GM12873 (cell line): ENCODE results near the gene MAPKAPK3.

Source experiments
- CTCF ChIP-seq: IDR thresholded peaks from 2 replicates; pipeline ENCODE4 v1.5.1; 2012; ENCODE audit warnings: low read depth, mild to moderate bottlenecking, moderate library complexity, low read length, control low read depth; ENCODE audit not compliant: insufficient read depth; ENCODE audit errors: missing control alignments

MAPKAPK3 gene

GRCh38 chr3:50600841-50601591 is 15.9 kb upstream of the MAPKAPK3 start:
- no peak for TF ChIP-seq CTCF

DNA sequence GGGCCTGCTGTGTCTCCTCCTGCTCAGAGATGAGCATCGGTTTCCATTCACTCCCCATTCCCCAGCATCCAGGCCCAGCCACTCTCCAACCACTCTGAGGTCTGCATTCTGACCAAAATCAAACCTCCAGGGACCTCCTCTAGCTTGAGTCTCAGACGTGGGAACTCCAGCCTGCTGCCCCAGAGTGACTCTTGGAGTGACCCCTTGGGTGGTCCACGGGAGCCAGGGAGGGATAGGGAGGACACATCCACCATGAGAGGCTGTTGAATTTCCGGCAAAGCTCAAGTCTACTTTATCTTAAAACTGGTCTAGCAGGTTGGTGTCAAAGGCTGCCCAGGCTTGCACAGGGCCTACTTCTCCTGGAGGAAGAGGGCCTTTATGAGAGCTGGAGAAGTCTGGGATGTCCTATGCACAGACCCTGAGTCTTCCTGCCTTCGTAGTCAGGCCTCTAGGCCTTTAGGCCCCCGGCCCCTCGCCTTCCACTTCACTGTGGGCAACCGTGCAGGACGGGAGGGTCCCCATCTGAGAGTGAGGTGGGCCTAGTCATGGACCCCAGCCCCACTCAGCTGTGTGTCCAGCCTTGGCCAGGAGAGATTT is 14.3 kb upstream of the MAPKAPK3 start:
- no peak for TF ChIP-seq CTCF

DNA sequence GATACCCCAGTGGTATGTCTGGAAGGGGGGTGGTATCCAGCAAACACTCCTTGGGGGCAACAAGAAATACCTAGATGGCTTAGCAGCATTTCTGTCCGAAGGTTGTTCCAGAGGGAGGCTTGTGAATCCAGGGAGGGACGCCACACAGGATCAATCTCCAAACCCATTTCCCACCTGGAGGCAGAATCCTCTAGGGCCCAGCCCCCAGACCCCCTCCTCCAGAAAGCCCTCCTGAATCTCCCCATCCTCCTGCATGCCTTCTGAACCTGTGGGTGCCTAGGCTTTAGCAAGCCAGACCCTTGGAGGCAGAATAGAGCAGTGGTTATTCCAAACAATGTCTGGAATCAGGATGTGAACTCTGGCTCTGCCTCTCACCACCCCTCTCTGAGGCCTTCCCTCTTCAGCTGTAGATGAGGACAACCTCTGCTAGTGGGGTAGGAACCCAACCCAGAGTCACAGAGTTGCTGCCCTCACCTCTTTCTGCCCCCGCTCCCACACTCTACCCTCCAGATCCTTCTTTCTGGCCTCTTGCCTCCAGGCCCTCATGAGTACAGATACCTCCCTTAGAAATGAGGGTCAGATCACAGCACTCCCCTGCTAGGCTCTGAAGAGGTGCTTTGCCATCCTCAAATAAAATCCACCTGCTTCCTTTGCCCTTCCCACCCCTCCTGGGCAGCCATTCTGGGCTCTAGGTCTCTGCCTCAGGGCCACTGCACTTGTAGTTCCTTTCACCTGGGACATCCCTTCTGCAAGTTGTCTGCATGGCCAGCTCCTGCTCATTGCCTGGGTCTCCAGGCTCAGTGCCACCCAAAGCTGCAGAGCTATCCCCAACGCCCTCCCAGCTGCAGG is 13.5 kb upstream of the MAPKAPK3 start:
- TF ChIP-seq CTCF, result no peak

- TF ChIP-seq CTCF, result no peak
Observed at GRCh38 chr3:50604110-50604621, 12.8 kb upstream of the MAPKAPK3 start.

DNA sequence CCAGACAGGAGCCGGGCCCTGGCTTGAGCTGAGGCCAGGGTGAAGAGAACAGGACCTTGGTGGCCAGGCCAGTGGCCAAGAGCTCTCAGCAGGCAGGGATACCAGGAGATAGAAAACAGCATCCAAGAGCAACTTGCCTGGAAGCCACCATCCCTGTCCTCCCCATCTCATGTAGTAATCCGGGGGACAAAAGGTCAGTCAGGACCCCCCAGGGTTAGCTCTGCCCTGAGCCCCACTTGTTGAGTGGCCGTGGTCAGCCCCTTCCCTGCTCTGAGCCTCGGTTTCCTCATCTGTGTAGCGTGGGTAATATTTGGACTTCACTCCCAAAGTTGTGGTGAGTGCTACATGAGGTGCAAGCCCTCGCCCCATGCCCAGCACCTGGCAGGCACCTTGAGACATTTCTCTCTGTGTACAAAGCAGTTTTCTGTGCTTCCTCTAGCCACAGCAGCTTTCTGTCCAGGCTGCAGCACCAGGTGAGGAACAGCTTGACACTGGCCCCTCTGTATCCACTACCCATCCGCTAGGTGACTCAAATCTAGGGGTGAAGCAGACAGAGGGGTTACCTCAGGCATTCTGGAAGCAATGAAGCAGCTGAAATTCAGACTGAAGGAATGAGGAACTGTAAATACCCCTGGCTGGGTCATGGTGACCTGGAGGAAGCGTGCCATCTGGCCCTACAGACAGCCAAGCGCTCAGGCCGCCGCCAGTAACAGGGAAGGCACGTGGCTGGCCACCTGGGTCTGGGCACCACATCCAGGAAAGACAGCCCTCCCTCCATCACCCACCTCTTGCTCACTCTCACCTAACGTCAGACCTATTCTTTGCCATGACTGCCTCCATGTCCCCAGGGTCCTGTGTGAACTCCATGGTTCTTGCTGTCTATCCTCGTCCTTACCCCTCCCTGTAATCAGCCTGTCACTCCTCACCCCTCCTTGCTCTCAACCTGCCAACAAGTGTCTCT is 12.0 kb upstream of the MAPKAPK3 start:
- no peak for TF ChIP-seq CTCF

- TF ChIP-seq CTCF, result no peak
Observed at GRCh38 chr3:50605901-50606326, 11.0 kb upstream of the MAPKAPK3 start.
